Neural cell (in vitro differentiated cells): ENCODE measurements around the gene MNS1. TPM values are rescaled to one million over a fixed set of nuclear protein-coding genes. Genes with fewer than 3 reads are reported as not detected.
"Not testable (repeated sequence)": the region's sequence is repeated elsewhere in the genome, so short reads cannot be mapped to it uniquely, and the experiment has no call there.

Experiments
- H2AFZ ChIP-seq: fragments of 200-600, 300-800 bp; sonication (generic), shearing (Covaris generic); 2 replicates; pipeline ENCODE4 v1.6.0; 2014; ENCODE audit warnings: low read depth, mild to moderate bottlenecking, antibody characterized with exemption, low read length, moderate library complexity
- H3F3A ChIP-seq: fragments of 200-600 bp; shearing (Covaris generic); 2 replicates; pipeline ENCODE4 v1.6.1; 2016; ENCODE audit warnings: mild to moderate bottlenecking, moderate library complexity, mixed read lengths, antibody characterized with exemption, low read length; ENCODE audit not compliant: insufficient read depth, poor library complexity, severe bottlenecking
- H3K27ac ChIP-seq: fragments of 200-600, 300-800 bp; sonication (generic), shearing (Covaris generic); 2 replicates; pipeline ENCODE4 v1.5.1; 2014; ENCODE audit warnings: mild to moderate bottlenecking, low read length, moderate library complexity
- H3K27me3 ChIP-seq: fragments of 300-800, 200-600 bp; sonication (generic), shearing (Covaris generic); 2 replicates; pipeline ENCODE4 v1.6.0; 2014; ENCODE audit warnings: mild to moderate bottlenecking, low read depth, low read length, moderate library complexity; ENCODE audit not compliant: insufficient read depth
- H3K36me3 ChIP-seq: fragments of 300-800, 200-600 bp; sonication (generic), shearing (Covaris generic); 2 replicates; pipeline ENCODE4 v1.5.1; 2014; ENCODE audit warnings: mild to moderate bottlenecking, antibody characterized with exemption, low read length, moderate library complexity; ENCODE audit not compliant: insufficient read depth
- H3K4me2 ChIP-seq: fragments of 300-800, 200-600 bp; sonication (generic), shearing (Covaris generic); 2 replicates; pipeline ENCODE4 v1.6.0; 2014; ENCODE audit warnings: mild to moderate bottlenecking, low read length
- H3K4me3 ChIP-seq: fragments of 300-800, 200-600 bp; sonication (generic), shearing (Covaris generic); 2 replicates; pipeline ENCODE4 v1.5.1; 2014; ENCODE audit warnings: mild to moderate bottlenecking, low read length, moderate library complexity
- H3K79me2 ChIP-seq: fragments of 200-600 bp; shearing (Covaris generic); replicated peaks from 2 replicates; pipeline ENCODE4 v1.6.0; 2014; ENCODE audit warnings: mild to moderate bottlenecking, low read length, moderate library complexity; ENCODE audit not compliant: insufficient read depth
- H3K9ac ChIP-seq: fragments of 300-800, 200-600 bp; sonication (generic), shearing (Covaris generic); 2 replicates; pipeline ENCODE4 v1.6.1; 2016; ENCODE audit warnings: mild to moderate bottlenecking, low read length, mixed read lengths
- H3K9me2 ChIP-seq: fragments of 200-600 bp; shearing (Covaris generic); 2 replicates; pipeline ENCODE4 v1.6.1; 2016; ENCODE audit warnings: mild to moderate bottlenecking, low read length, mixed read lengths; ENCODE audit not compliant: insufficient read depth
- H3K9me3 ChIP-seq: fragments of 200-600, 300-800 bp; sonication (generic), shearing (Covaris generic); 2 replicates; pipeline ENCODE4 v1.6.1; 2016; ENCODE audit warnings: mild to moderate bottlenecking, mixed run types, low read length, moderate library complexity, mixed read lengths
- H4K20me1 ChIP-seq: fragments of 200-600 bp; shearing (Covaris generic); 2 replicates; pipeline ENCODE4 v1.6.1; 2016; ENCODE audit warnings: mild to moderate bottlenecking, mixed run types; ENCODE audit not compliant: insufficient read depth
- CTCF ChIP-seq: fragments of 450-650 bp; IDR thresholded peaks from 2 replicates; pipeline ENCODE4 v1.5.1; 2014; ENCODE audit warnings: antibody characterized with exemption, mild to moderate bottlenecking, moderate library complexity; ENCODE audit not compliant: poor library complexity, severe bottlenecking
- EP300 ChIP-seq: fragments of 450-650 bp; conservative IDR thresholded peaks from 2 replicates; pipeline ENCODE4 v1.6.1; 2014; ENCODE audit warnings: antibody characterized with exemption, mild to moderate bottlenecking, moderate library complexity; ENCODE audit not compliant: poor library complexity, severe bottlenecking
- EZH2 ChIP-seq: fragments of 200-600, 300-800 bp; shearing (Covaris generic), sonication (generic); IDR thresholded peaks from 2 replicates; pipeline ENCODE4 v1.6.1; 2014; ENCODE audit warnings: antibody characterized with exemption, low read length, borderline replicate concordance, mild to moderate bottlenecking; ENCODE audit not compliant: insufficient read depth, poor library complexity, severe bottlenecking
- MXI1 ChIP-seq: fragments of 450-650 bp; conservative IDR thresholded peaks from 2 replicates; pipeline ENCODE4 v1.6.1; 2014; ENCODE audit warnings: antibody characterized with exemption, mild to moderate bottlenecking; ENCODE audit not compliant: poor library complexity, severe bottlenecking
- POLR2AphosphoS5 ChIP-seq: IDR thresholded peaks from 2 replicates; pipeline ENCODE4 v1.6.1; 2012
- RAD21 ChIP-seq: fragments of 450-650 bp; conservative IDR thresholded peaks from 2 replicates; pipeline ENCODE4 v1.6.1; 2014; ENCODE audit warnings: antibody characterized with exemption, mild to moderate bottlenecking, moderate library complexity
- REST ChIP-seq: IDR thresholded peaks from 2 replicates; pipeline ENCODE4 v1.6.1; 2012; ENCODE audit warnings: borderline replicate concordance
- SMC3 ChIP-seq: fragments of 450-650 bp; conservative IDR thresholded peaks from 2 replicates; pipeline ENCODE4 v1.6.1; 2014; ENCODE audit warnings: antibody characterized with exemption, mild to moderate bottlenecking, moderate library complexity; ENCODE audit not compliant: poor library complexity
- TAF1 ChIP-seq: IDR thresholded peaks from 2 replicates; pipeline ENCODE4 v1.6.1; 2012; ENCODE audit warnings: low read depth
- polyA plus RNA-seq: library from polyadenylated mRNA; depleted of rRNA; stranded (reverse); fragments of >200 nt; gene quantifications from 2 replicates; pipeline ENCODE4 v1.2.3, GENCODE V29; 2014

Gene MNS1
- polyA plus RNA-seq, 1 donor from 2014 or later, result not detected

- no peaks in the 10 kb centered on the region for H3K27me3 ChIP-seq
- no peak overlapping the region for H3K9ac ChIP-seq
- H3F3A ChIP-seq, result no peaks in the 10 kb centered on the region
- no peak overlapping the region for H2AFZ ChIP-seq
- TF ChIP-seq TAF1 (no peak), CTCF (no peak), SMC3 (no peak), REST (no peak), MXI1 (no peak), RAD21 (no peak), POLR2AphosphoS5 (no peak), EP300 (no peak), EZH2 (no peak)
- no peaks in the 10 kb centered on the region for H3K9me2 ChIP-seq
- H3K4me2 ChIP-seq, result no peak overlapping the region
- H4K20me1 ChIP-seq, result no peaks in the 10 kb centered on the region
- H3K9me3 ChIP-seq, result no peaks in the 10 kb centered on the region
- H3K36me3 ChIP-seq, result no peaks in the 10 kb centered on the region
- no peaks in the 10 kb centered on the region for H3K79me2 ChIP-seq
- no peak overlapping the region for H3K27ac ChIP-seq
- no peak overlapping the region for H3K4me3 ChIP-seq
Observed at GRCh38 chr15:56410721-56411120, 54.2 kb downstream of the MNS1 start.

- not testable (repeated sequence) for H3K27me3 ChIP-seq, H3K4me2 ChIP-seq, H4K20me1 ChIP-seq, H2AFZ ChIP-seq, H3K79me2 ChIP-seq, H3K9ac ChIP-seq, H3K9me2 ChIP-seq, H3K4me3 ChIP-seq, H3K27ac ChIP-seq, H3K36me3 ChIP-seq, H3F3A ChIP-seq, H3K9me3 ChIP-seq
Observed at GRCh38 chr15:56399209-56399608, 65.7 kb downstream of the MNS1 start.

- H2AFZ ChIP-seq, H3K79me2 ChIP-seq, H4K20me1 ChIP-seq, H3K36me3 ChIP-seq, H3F3A ChIP-seq, H3K9me3 ChIP-seq, H3K9me2 ChIP-seq, H3K27me3 ChIP-seq, H3K4me3 ChIP-seq, H3K4me2 ChIP-seq, H3K27ac ChIP-seq, H3K9ac ChIP-seq: not testable (repeated sequence)
Observed at GRCh38 chr15:56397325-56397724, 67.6 kb downstream of the MNS1 start.
